ENCODE measurements around the gene PIEZO2.

DNA sequence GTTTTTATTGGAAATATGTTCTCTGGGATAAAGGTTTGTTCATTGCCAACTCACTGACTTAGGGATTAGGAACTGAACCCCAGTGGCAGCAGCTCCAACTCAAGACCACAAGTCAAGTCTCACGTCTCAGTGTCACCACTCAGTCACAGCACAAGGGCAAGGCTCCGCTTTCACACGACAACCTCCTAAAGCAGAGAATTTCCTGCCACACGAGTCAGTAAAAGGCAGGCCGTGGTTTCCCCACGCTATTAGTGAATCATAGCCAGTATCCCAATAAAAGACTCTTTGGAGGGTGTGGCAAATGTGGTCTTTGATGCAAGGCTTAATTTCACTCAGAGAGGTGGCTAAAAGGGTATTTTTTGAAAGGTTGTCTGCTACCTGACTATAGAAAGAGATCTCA lies 57.6 kb downstream of the PIEZO2 start:
- no peak for TF ChIP-seq POLR2AphosphoS5 (IDR thresholded peaks at IDR 0.05; ENCODE audit: borderline replicate concordance, low read depth, low read length)
- TF ChIP-seq EZH2 (IDR thresholded peaks at IDR 0.05) = no peak
- TF ChIP-seq FOXP2 (optimal IDR thresholded peaks at IDR 0.05; ENCODE audit: control extremely low read depth, extremely low read length, insufficient read depth) = no peak

Measured in SK-N-MC (cell line).